Measurements from ENCODE around the gene ONECUT2. TPM values are rescaled to one million over a fixed set of nuclear protein-coding genes. Genes with fewer than 3 reads are reported as not detected.
"Not testable (repeated sequence)": the region's sequence is repeated elsewhere in the genome, so short reads cannot be mapped to it uniquely, and the experiment has no call there.

Gene ONECUT2
- total RNA-seq, 1 donor from 2014 or later: under 0.01 TPM

DNA sequence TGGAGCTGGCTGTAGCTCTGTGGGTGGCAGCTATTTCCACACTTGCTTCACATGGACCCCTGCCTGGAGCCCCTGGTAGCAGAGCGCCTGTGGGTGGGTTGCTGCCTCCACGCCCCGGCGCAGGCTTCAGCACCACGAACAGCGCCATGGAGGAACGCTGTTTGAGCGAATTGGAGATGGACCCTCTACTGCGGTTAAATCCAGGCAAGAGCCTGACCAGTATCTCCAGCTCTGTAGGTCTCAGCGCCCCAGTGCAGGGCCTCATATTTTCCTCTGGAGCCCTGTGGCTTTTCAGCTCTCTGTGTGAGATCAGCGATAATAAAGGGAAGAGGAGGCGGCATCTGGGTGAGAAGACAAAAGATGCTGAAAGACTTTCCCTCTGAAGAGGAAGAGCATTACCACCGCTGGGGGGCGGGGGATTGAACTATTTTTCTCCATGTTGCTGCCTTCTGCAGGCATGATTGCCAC is 12.0 kb downstream of the ONECUT2 start:
- peak; percentile 58 for DNase-seq

DNA sequence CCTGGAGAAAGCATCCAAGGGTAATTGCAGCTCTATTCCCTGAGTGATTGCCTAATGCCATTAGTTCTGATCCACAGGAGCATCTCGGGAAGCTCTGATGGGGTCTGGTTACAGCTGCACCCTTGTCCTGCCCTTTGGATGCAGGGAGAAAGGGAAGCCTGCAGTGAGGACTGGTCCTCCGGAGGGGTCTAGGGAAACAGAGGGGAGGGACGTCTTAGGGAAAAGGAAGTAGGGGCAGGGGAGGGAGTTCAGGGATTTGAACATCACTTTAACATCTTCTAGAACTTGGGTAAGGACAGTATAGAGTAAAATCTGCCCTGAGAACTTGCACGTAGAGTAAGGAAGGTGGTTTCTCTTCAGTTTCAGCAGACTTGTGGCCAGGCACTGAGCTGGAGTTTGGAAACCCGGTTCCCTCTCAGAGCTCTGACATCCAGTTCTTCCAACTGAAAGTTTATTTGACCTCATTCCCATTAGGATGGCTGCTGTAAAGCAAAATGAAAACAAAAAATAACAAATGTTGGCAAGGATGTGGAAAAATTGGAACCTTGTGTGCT is 20.5 kb downstream of the ONECUT2 start:
- DNase-seq: no peak

DNA sequence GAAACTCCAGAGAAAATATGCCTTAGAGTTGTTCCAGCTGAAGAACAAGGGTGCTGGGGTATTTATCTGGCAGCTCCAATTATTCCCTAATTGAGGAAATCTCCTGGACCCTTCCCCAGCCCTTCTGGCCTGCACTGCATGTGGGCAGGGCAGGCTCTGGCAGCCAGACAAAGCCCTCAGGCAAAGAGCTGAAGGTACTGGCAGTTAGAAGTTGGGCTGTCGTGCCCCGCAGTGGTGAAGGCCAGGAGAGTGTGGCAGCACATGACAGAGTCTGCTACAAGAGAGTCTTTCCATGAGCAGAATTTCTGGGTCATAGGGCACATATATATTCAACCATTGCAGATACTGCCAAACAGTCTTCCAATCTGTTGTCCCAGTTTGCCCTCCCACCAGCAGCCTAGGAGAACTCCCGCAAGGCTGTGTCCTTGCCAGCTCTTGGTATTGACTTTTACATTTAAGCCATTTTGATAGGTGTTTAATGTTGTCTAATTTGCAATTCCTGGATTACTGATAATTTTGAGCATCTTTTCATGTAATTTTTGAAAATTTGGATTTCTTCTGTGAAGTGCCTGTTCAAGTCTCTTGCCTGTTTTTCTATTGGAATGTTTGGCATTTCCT is 26.6 kb downstream of the ONECUT2 start:
- DNase-seq: no peak

DNA sequence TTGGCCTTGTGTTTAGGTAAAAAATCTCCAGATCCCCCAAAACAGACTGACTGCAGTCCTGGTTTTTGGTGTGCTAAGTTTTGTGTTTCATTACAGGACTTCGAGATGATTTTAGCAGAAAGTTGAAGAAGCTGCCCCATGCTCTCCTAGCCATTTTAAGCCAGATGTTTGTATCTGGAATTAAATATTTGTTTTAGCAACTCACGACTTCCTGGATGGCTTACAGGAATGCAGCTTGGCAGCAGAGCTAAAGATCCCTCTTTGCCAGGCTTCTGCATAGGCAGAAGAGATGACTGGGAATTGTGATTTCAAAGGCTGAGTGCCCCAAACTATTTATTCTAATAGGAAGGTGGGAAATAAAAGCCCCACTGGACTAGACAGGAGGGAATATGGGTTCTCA is 31.1 kb downstream of the ONECUT2 start:
- DNase-seq: no peak

DNA sequence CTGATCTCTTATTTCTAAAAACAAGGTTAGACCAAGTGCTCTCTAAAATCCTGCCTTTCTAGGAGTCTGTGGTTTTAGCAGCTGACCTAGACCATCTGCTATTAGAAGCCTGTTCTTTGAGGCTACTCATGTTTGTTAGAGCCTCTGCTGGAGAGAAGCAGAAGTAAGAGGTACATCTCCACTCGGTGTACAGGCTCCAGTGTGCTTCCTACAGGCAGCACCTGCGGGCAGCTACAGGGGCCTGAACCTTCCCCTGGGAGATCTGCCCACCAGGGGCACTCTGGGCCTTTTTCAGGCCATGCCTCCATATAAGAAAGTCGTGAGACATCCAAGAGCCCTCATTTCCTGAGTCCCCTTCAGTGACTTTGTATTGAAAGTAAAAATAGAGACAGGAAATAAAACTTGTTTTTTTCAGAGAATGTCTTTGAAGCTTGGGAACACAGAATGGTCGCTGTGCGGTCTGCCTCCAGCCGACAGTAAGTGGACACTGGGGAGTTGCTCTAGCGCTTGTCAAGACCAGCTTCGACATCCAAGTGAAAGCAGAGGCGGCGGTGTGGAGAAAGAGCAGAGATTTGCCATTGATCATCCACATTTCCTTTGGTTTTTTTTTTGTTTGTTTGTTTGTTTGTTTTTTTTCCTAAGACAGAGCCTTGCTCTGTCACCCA is 31.7 kb downstream of the ONECUT2 start:
- no peak for DNase-seq

DNA sequence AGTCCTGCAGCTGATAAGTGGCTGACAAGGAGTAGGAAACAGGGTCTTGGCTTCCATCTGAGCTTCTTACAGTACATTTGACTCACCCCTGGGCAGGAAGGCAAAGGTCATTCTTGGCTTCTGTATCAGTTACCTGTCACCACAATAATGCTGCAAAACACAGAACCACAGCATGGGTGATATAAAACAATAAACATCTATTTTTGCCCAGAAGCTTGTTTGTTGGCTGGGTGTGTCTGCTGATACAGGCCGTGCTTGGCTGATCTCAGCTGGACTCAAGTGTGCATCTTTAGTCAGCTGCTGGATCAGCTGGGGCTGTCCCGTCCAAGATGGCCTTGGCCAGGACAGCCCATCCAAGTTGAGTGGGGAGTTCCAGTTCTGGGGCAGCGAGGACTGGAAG is 34.7 kb downstream of the ONECUT2 start:
- no peak for DNase-seq

DNA sequence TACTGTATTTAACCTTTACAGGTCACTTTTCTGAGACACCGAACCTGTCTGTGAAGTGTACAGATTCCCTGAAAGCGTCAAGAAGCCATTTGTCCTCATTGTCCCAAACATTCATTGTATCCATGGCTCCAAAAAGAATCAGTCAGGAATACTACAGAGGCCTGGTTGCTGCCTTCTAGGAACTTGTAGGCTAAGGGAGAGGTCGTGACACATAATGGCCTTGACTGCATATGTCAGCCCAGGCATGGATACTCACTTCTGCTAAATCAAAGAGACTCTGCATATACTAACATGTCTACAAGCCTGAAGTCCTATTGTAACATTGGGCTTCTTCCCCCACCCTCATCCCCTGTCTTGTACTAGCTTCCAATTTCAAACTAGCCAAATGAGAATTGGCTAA is 40.2 kb downstream of the ONECUT2 start:
- no peak for DNase-seq

DNA sequence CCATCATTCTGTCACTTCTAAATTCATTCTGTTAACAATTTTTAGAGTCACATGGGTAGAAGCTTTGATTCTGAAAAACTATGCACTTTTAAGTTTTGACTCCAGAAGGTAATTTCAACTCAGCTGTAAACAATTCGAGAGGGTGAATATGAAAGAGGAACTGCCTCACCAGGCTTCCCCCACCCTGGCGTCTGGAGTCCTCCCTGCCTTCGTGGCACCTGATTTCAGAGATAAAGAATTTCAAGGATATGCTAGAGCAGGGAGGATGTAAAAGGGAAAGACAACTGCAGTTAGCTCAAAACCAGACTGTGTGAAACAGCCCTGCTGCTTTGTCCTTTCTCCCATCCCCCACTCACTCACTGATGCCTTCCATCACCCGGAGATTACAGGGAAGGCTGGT is 40.7 kb downstream of the ONECUT2 start:
- no peak for DNase-seq

DNA sequence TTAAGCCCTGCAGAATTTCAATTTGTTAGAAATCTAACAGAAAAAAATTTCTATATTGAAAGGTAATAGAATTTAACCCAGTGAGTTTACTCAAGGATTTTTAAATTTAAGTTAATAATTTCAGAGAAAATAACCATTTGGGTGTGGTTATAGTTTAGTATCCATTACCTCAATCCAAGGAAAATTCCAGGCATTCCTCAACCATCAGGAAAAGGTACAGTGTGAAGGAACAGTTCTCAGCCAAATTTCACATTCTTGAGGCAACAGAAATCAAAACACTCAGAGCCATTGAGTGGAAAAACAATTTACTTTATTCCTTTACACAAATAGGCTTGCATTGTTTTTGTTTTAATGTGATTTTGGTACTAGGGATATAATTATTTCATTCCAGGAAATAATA is 45.6 kb downstream of the ONECUT2 start:
- DNase-seq: no peak

DNA sequence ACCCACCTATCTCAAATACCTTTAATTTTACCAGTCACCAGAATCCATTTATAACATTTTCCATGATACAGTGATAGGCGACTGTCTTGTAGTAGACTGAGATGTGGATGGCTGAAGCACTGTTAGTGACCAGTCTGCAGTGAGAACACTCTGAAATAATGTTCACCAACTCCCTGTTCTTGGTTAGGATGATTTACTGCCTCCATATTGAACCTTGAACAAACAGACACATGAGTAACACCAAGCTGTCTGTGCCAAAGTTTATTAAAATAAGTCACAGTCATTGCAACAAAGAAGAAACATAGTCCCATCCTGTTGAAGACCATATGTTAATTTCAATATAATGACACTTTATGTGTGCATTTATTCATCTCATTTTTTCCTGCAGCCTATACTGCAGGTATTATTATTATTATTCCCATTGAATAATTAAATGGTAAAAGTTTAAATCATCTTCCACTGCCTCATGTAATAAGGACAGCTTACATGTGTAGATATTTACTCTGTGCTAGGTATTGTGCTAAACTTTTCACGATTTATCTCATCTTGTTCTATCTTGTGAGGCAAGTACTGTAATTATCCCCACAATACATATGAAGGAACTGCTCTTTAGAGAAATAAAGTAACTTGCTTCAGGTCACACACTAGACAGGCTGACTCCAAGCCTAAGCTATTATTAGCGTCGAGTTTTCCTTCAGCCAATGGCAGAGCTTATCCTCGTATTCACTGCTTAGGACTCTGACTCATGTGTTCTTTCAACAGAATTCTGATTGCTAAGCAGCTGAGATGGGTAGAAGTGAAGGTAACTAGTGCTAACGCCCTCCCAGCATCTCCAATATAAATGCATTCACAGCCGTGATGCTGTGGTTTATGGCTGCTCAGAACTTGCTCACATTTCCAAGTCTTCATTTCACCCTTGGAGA is 62.5 kb downstream of the ONECUT2 start:
- DNase-seq: no peak

DNA sequence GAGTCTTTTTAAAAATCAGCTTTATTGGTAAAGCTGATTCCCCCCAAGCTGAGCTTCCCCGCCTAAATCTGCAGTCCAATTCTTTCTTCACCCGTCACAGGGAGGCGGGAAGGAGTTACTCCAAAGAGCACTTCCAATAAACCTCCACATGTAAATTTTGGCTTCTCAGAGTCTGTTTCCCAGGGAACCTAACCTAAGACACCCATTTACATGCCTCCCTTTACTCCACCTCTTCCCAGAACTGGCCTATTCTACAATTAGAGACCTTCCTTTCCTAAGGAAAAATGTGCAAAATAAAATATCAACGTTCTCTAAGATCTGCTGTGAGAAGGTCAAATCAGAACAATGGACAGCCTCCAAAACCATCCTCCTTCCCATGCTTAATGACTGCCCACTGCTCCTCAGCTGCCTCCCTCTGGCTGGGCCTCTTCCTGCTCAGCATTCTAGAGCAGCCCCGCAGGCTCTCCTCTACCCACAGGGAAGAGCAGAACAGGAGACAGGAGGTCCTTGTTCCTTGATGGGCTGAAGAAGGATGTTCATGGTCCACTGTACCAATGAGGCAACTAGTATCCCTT is 63.6 kb downstream of the ONECUT2 start:
- DNase-seq: no peak

DNA sequence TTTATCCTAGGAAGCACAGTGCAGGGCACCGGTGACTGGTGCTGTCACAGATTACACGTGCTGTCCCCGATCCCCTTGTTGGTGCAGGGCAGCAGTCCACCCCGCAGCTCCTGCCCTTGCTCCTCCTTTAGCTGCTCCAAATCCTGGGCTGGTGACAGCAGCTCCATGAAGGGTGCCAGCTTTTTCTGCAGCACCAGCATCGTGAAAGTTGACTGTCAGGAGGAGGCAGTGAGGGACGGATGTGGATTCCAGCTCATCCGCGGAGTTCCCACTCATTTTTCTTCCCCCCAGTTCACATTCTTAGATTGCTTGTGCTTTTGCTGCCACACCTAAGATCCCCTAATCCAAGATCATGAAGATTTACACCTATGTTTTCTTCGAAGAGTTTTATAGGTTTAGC is 67.5 kb downstream of the ONECUT2 start:
- DNase-seq: no peak

DNA sequence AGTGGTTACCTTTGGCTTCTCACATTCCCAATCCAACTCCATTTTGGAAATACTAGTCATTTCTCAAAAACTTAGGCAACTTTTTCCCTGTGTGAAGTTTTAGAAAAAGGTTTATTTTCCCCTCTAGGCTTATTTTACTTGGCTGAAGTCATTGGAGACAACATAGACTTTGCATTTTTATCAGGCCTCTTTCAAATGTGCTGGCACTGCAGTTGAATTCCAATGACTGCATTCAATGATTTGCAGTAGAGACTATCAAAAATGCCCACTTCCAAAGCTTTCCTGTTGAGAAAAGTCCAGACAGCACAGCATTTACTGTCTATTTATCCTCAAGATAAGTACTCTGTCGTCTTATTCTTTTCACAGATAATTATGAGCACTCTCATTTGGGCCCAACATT is 70.1 kb downstream of the ONECUT2 start:
- DNase-seq: no peak

DNA sequence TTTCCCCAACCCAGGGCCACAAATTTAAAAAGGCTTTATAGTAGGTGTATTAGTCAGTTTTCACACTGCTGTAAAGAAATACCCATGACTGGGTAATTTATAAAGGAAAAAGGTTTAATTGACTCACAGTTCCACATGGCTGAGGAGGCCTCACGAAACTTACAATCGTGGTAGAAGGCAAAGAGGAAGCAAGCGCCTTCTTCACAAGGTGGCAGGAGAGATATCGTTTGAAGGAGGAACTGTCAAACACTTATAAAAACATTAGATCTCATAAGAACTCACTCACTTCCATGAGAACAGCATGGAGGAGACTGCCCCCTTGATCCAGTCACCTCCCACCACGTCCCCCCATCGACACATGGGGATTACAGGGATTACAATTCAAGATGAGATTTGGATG is 80.9 kb downstream of the ONECUT2 start:
- no peak for DNase-seq

DNA sequence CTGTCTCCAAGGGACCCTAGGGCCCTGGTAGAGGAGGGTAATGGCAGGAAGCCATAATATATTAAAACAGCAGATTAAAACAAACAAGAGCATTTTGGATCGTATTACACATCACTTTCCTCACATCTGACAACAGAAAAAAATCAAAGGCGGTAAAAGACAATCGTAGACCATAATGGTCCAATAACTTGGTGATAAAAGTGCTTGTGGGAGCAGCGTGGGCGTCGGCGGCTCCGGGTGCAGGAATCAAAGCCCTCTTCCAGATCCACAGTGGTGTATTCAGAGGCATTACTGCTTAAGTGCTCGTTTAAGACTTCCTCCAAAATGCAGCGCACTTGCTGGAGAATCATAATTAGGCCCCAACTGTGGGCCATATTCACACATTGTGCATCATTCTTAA is 83.4 kb downstream of the ONECUT2 start:
- DNase-seq: no peak

DNA sequence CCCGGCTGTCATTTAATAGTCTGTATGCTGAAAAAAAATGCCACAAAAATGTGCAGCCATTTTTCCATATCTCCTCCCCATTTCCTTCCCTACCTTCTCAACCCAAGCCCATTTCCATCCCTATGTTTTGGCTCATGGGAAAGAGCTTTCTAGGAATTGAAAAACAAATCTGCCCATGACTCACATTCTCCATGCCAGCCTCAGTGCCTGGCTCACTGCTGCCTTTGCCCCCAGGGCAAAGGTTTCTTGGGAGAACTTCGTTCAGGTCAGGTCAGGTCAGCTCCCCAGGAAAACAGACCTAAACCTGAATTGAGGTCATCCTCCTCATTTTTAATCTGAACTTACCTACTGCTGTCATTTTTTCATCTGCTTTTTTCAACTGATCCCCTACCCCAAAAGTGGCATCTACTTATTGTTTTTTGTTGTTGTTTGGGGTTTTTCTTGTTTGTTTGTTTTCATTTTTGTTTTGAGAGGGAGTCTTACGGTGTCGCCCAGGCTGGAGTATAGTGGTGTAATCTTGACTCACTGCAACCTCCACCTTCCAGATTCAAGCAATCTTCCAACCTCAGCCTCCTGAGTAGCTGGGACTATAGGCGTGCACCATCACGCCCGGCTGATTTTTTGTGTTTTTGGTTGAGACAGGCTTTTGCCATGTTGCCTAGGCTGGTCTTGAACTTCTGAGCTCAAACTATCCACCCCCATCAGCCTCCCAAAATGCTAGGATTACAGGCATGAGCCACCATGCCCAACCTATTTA is 84.7 kb downstream of the ONECUT2 start:
- no peak for DNase-seq

DNA sequence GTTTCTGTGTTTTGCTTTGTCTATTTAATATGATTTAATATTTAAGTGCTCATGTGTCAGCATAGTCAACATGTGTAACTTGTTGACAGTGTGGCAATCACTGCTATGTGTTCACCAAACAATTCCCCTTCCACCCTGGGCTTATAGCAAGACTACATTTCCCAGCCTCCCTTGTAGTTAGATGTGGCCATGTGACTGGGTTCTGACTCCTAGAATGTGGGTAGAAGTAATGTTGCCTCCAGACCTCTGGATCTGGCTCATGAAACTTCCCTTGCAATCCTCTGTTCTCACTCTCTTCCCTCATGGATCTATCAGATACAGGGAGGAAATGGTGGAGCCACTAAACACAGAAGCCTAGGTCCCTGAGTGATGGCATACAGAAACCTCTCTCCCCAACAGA is 87.2 kb downstream of the ONECUT2 start:
- not testable (repeated sequence) for DNase-seq

DNA sequence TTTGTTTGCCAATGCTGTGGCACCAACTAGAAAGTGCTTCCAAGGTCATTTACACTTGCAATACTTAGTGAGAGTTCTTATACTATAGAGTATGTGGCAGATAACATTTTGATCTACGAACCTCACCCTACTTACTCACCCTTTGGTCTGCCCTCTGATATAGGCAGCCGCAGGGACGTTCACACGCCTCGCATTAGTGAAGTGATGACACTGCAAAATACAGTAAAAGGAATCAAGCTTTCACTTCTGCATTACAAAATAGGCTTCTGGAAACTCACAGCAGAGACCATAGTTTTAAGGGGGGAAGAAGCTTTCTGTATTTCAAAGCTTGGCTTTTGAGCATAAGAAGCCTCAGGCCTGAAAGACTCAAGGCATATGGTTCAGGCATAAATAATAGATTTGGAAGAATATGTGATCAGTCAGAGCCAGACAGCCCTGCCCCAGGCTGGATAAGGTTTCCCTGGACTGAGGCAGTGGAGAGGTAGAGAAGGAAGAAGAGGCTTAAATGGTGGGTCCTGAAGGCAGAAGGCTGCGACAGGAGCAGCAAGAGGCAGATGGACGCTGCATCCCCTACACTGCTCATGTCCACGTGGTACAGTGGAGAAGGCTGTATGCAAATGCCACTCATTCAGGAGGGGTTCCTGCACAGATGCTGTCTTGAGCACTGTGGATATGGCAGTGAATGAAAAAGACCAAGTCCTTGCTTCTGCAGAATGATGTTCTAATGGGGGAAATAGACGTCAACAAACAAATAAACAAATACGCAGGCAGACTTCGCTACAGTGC is 88.2 kb downstream of the ONECUT2 start:
- no peak for DNase-seq

DNA sequence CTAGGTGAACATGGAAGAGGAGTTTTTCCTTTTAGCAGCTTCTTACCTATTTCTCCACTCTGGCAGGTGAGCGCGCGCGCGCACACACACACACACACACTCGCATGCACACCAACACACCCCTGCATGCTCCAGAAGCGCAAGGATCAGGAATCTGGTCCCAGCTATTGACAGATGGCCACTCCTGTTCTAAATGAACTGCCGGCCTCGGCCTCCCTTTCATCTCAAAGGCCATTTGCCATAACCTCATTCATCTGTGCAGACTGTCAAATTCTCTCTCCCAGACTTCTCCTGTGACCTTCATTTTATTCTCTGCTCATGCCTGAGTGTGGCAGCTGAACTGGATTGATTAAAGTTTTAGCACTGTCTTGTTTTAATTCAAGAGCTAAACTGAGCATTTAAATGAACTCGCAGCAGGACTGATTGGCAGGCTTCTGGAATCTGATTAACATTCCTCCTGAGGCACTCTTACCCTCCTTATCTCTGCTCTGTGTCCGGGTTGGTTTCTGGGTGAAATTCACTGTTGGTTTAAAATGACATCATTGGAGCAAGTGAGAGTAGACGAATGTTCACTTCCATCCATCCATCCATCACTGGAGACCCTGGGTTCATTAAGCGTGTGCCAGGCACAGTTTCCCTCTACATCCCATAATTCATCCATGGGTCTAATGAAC is 92.5 kb downstream of the ONECUT2 start:
- no peak for DNase-seq

DNA sequence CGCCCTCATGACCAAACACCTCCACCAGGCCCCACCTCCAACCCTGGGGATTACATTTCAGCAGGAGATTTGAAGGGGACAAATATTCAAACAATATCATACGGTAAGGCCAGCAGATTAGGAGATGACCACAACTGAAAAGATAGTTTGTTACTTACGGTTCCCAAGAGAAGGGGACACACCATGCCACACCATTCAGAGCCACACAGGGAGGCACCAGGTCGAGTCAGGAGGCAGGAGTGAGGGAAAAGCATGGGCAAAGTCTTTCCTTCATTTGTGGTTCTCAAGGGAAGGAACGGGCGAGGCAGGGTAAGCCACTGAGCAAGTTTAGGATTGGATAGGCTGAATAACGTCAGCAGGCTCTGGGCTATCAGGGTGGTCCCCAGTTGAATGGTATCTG is 94.0 kb downstream of the ONECUT2 start:
- DNase-seq: no peak
